ENCODE data around the gene GMIP. TPM values are rescaled to one million over a fixed set of nuclear protein-coding genes. Genes with fewer than 3 reads are reported as not detected.

Gene GMIP
- total RNA-seq, 2 donors from 2014 or later: 8.3 to 11.4 TPM

DNA sequence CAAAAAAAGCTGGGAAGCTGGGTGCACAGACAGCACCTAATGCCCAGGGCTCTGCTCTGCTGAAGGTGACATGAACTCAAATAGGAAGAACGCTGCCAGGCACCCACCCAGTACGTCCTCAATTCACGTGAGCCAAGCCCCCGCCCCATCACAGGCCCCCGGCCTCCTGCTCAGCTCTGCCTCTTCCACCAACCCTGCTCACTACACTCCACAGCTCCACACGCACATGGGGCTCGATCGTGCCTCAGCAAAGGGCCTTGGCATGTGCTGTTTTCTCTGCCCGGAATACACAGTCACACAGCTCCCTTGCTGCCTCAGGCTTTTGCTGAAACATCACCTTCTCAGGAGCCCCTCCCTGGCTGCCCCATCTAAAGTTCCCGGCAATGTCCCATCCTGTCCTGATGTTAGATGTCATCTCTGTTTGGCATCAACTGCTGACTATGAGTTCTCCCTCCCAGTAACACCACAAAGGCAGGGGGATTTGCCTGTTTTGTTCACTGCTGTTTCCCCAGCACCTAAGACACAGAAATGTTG, 17.8 kb upstream of the GMIP start:
- peak; percentile 53 for DNase-seq (ENCODE audit: low spot score)
- intact Hi-C loops (cut with DNase I): no loop called here

DNA sequence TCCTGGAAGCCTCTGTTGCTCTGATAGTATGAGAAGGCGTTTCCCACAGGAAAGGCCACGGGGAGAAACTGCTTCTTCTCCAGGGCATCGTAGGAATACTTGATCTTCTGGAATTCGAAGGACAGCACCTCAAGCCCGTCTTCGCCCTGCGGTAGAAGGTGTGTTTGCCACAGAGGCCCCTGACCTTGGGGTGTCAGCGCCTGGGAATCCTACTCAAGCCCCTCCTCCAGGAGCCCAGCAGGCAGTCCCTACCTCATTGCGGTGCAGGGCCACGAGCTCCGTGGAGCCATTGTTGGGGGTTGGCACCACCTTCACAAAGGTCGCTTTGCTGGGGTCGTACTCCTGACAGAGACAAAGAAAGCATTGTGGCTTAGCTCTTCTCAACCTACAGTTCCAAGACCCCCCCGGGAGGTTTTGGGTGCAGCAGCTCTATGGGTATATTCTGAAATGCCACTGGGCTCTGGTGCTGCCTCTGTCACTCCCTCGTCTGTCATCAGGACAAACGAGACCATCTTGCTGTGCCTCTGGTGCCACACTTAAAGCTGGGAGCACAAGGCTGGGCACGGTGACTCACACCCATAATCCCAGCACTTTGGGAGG, 16.3 kb upstream of the GMIP start:
- intact Hi-C loops (cut with DNase I): no loop called here
- peak; percentile 64 for DNase-seq (ENCODE audit: low spot score)

DNA sequence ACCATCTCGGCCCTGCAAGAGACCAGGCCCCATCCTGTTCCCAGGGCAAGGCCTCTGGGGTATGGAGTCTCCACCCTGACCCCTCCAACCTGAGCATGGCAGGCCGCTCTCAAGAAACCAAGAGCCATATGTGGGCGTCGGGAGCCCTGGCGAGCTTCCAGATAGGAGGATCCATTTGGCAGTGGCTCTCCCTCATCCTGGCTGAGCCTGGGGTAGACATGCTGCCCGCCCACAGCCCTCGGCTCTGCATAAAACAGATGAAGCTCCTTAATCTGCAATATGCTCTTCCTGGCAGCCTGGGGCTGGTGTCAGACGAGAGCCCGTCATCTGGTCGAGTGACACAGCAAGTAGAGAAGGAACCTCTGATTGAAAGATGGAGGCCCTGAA, 13.9 kb upstream of the GMIP start:
- intact Hi-C loops (cut with DNase I): no loop called here
- DNase-seq (ENCODE audit: low spot score): peak; percentile 75

DNA sequence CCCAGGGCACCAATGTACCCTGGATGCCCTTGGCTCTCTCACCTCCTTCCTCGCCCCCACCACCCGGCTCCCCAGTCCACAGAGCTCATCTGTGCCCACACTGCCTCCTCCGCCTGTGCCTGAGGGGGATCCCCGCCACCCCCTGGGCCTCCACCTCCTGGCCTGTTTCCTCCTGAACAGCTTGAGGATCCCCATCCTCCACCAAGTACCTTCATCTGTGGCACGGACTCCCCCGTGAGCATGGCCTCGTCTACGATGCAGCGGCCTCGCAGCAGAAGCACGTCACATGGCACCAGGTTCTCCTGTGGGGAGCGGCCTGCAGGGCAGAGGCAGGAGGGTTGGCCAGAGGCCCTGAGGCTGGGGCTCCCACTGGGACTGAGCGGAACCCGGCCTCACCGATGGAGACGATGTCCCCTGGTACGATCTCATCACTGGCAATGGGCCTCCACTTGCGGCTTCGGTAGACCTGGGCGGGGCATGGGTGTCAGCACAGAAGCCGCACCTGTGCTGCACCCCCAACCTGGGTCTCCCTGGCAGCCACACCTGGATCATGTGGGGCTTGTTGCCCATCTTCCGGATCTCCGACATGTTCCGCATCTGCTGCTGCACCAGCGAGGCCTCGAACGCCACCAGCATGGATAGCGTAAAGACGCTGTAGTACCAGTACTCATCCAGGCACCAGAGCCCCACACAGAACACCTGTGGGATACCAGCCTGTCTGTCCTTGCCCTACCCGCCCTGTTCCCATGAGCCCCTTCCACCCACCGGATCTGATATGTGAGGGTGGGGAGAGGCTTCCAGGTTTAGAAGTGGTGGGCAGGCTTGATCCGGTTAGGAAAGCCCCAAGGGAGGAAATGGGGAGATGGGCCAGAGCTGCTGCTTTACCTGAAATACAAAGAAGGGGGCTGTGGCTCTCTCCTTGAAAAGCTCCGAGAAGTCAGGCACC, 13.3 kb upstream of the GMIP start:
- peak; percentile 68 for DNase-seq (ENCODE audit: low spot score)

DNA sequence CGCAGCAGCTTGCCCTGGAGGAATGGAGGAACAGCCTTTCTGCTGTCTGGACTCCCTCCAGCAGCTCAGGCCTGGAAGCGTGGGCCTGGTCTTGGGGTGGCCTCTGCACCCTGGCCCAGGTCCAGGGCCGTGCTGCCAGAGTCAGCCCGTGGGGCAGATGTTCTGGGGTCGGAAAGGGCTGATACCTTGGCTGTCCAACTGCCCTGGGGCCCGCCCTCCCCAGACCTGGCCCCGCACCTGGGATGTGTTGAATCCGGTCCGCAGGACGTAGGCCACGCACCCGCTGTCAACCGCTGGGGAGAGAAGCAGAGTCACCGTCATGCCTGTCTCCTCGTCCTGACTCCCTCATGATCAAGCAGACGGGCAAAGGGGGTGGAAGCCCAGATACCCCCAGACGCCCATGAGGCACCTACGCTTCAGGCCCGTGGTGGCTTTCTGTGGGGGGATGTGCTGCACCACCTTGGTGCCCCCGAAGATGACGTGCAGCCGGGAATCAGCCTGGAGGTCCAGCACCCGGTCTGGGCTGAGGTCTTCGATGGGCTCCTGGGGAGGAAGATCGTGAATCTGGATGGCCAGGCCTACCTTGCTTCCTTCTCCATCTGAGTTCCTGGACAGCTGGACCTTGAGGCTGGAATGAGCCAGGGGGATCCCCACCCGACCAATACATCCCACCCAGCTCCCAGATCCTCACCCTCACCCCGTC, 12.3 kb upstream of the GMIP start:
- no peak for DNase-seq (ENCODE audit: low spot score)
- intact Hi-C loops (cut with DNase I): no loop called here

More for the DNA sequence above, 13.3 kb upstream of the GMIP start:
- intact Hi-C loops (cut with DNase I): no loop called here

DNA sequence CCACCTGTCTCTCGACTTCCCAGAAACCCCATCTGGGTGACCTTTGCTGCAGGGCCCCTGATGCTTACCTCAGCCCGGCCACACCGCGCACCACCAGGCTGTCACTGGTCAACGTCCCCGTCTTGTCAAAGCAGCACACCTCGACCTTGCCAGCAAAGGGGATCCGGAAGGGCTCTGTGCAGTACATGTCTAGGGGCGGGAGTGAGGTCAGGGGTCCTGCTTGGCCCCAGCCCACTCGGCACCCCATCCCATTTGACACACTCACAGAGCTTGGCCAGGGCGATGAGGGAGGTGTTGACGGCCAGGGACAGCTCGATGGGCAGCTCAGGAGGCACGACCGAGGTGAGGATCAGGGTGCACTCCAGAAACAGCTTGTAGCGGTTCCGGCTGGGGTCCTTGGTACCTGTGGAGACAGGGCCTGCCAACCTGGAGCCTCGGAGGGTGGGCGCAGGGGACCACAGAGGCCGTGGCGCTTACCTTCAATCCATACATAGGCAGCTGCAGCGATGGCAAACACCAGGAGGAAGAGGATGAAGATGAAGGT, 11.7 kb upstream of the GMIP start:
- no peak for DNase-seq (ENCODE audit: low spot score)
- intact Hi-C loops (cut with DNase I): no loop called here

DNA sequence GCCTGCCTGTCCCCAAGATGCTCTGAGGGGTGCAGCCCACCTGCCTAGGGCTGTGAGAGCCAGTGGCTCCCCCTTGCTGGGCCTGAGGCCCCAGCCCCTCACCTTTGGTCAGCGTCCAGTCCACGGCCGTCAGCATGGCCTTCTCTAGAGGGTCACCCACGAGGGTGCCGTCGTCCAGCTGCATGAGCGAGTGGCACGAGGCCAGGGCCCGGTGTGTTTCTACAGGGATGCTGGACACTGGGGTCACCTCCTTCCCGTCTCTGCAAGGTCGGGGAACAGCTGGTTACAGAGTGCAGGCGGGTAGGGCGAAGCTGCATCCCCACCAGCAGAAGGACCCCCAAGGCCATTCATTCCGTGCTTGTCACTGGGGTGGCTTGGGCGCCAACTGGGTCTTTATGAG, 11.0 kb upstream of the GMIP start:
- DNase-seq (ENCODE audit: low spot score): no peak

DNA sequence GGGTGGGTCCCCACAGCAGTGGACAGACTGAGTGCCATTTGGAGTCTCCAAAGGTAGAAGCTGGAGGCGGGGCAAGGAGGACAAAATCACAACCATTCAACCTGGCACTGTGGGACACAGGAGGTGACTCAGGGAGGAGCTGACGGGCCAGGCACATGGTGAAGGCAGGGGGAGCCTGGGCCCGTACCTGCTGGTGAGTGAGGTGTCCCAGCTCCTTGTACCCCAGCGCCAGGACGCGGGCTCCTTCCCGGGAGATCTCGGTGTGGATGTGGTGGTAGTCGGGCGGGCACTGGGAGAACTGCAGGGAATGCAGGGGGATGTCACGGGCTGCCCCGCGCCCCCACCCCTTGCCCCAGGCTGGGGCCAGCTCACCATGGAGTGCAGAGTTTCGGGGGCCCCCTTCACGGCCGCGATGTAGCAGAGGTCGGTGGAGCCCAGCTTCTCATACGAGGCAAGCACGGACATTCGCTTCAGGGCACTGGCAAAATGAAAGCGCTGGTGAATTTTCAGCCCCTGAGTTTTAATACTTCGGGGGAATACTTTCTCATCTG, 10.2 kb upstream of the GMIP start:
- DNase-seq (ENCODE audit: low spot score): no peak
- intact Hi-C loops (cut with DNase I): no loop called here

More for the DNA sequence above, 11.0 kb upstream of the GMIP start:
- intact Hi-C loops (cut with DNase I): no loop called here

DNA sequence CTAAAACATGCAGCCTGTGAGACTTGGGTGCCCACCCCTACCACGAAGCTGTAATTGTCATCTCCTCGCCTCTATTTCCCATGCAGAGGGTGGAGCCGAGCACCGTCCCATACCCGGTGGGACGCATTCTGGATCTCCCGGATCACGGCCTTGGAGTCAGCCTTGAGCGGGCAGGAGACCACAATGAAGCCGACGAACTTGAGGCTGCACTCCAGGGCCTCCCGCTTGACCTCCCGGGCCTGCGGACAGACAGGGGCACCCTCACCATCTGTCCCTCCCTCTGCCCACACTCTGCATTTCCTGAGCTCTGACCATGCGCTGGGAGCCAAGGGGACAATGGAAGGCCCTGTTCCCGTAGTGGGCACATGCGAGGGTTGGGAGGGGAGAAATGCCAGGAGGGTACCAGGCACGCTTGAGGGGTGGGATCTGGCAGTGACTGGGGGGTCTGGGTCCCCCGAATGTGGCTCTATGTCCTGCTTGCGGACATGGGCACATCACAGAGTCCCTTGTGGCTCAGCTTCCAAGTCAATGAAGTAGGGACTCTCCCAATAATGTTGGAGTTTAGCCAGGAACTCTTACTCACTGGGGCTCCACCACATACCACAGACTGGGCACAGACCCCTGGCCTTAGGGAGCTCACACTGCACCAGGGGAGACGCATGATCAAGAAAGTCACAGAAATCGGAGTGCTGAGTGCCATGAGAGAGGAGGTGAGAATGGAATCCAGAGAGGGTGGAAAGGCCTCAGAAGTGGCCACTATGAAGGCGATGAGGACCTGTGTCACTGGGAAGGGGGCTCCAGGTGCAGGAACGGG, 9.2 kb upstream of the GMIP start:
- DNase-seq (ENCODE audit: low spot score): no peak
- intact Hi-C loops (cut with DNase I): no loop called here

DNA sequence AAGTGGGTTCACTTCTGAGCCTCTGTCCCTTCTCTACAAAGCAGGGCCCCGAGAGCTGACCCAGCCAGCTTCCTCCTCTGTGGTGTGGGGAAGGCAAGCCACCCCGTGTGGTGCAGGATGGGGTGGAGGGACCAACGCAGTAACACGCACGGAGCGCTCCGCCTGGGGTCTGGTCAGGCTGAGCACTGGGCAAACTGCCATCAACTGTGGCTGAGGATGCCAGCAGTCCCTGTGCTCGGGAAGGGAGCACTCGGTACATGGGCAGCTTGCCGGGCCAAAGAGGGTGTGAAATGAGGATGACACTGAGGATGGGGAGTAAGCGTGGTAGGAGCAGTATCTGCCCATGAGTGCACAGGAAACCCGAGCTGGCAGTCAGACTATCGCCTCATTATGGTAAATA, 7.6 kb upstream of the GMIP start:
- intact Hi-C loops (cut with DNase I): no loop called here
- no peak for DNase-seq (ENCODE audit: low spot score)

DNA sequence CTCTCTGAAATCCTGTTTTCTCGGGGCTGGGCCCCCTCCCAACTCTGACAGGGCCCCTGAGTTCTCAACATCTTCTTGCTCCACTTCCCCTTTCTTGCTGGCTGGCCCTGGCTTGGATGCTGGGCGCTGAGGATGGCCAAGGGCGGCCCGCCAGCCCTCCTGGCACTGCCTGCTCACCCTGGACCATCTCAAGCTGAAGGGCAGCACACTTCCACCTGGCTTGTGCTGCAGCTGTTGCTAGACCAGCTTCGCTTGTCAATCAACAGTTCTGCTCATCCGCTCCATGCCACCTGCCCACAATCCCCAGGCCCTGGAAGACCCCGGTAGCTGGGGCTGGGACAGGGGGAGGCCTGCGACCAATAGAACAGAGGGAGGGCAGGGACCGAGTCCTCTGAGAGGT, 6.9 kb upstream of the GMIP start:
- intact Hi-C loops (cut with DNase I): no loop called here
- no peak for DNase-seq (ENCODE audit: low spot score)

DNA sequence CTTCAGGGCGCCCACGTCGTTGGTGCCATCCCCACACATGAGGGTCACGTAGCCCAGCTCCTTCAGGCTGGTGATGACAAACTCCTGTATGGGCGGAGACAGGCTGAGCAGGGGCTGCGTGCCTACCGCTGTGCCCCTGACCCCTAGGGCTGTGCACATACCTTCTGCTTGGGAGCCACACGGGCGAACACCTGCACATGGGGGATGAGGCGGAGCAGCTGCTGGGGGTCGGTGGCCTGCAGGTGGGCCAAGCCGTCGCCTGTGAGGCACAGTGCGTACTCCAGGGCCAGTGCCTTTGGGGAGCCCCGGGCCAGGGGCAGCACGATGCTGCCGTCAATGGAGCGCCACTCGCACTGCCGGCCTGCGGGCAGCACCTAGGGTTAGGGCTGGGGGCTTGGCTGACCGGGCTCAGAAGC, 6.1 kb upstream of the GMIP start:
- DNase-seq (ENCODE audit: low spot score): no peak
- intact Hi-C loops (cut with DNase I): no loop called here

DNA sequence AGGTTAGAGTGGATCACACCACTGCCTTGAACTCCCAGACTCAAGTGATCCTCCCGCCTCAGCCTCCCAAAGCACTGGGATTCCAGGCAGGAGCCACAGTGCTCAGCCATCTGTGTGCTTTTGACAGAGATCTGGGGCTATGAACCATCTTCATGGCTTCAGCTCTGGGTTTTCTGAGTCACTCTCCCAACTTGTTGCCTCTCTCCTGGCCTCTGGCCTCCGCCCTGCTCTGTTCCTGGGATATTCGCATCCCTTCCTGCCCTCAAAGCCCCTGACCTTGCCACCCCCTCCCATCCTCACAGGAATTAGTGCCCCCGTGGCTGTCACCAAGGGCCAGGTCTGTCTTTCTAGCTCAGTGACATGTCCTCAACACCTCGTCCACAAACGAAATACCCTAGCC, 5.7 kb upstream of the GMIP start:
- no peak for DNase-seq (ENCODE audit: low spot score)
- intact Hi-C loops (cut with DNase I): no loop called here

DNA sequence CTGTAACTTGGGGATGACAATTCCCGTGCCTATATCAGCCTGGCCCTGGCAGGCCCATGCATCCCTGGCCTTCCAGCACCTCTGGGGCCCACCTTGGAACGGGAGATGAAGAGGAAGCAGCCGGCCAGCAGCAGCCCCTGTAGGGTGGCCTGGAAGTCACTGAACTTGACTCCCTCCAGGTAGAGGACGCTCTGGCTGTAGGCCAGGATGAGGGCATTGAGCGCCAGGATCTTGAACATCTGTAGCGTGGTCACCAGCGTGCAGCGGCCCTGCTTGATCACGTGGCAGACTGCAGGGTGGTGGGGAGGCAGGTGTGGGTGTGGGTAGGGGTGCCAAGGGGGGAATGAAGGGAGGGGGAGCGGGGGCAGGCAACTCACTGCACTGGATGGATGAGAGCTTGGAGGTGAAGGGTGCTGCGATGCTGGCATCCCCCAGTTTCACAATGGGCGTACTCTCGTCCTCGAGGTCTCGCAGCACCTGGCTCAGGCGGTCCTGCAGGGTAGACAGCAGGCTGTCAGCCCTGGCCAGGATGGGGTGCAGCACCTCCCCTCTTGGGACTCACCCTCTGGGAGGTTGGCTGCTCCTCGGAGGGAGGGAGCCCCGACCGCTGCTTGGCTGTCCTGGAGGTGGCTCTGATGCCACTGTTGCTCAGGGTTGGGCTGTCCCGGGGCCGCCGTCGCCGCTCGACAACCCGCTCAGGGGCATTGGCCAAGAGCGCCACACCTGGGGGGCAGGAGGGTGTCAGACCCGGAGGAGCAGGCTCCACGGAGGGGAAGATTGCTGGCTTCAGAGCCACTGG, 3.8 kb upstream of the GMIP start:
- intact Hi-C loops (cut with DNase I): no loop called here
- no peak for DNase-seq (ENCODE audit: low spot score)

DNA sequence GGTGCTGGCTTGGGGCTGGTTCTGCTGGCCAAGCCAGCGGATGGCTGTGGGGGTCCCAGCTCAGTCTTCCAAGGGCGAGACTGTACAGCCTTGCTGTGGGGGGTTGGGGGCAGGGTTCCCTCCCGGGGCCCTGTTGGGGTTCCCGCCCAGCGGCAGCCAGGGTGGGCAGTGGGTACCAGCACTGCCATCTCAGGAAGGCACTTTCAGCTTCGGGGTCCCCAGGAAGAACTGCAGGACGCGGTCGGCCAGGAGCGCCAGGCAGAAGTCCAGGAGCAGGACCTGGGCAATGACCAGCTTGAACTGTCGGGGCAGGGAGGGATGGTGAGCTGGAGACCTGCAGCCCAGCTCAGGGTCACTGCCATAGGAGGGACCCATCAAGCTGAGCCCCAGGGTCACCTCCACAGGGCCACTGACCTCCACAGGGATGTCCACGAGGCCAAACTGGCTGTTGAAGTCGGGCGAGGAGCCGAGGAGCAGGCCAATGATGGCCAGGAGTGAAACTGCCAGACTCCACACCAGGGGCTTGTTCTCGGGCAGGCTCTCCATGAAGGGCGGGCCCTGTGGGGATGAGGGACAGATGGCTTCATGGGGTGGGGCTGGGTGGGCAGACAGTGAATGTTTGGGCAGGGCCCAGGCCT, 1.9 kb upstream of the GMIP start:
- intact Hi-C loops (cut with DNase I): no loop called here
- no peak for DNase-seq (ENCODE audit: low spot score)

DNA sequence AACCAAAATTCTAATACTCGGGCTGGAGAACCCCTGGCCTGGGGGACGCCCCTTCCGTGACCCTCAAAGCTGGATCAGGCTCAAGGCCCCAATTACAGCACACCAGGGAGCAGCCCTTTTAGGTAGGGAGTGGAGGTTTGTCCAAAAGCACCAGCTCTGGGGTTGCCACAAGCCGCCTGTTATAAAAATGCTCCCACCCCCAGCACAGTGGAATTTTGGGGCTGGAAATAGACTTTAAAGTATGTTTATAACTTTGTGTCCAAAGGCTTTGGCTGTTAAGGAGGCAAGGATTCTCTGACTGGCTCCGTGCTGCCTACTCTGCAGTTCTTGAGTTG, 564 bp upstream of the GMIP start:
- intact Hi-C loops (cut with DNase I): loop anchor here in 1 of 2 donors (5.0 kb wide), 1 partner anchor 112 kb away; no protein-coding TSS in a partner anchor
- DNase-seq (ENCODE audit: low spot score): no peak

DNA sequence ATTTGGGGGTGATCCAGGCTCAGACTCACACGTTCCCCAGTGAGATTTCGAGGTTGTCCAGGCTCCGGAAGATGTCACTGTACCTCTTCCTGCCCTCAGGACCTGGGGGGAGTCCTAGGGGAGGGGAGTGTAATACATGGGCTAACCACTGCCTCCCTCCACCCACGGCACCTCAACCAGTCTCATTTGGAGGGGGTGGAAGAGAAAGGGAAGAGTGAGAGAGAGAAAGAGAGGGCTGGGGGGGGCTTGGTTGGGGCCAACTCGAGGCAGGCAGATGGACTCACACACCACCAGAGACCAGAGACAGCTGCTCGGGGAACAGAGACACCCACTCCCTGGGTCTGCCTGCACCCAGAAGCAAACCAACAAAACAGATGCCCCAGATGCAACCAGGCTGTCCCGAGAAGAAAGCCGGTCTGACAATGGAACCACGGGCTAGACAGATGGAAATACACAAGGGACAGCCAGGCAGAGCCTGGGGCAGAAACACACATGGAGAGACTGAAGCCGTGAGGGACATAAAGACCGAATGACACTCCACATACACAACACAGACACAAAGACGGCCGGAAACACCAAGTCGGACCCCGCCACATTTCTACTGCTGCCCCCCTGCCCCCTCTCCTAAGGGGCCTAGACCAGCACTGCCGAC, 825 bp downstream of the GMIP start:
- intact Hi-C loops (cut with DNase I): loop anchor here (2.0 to 5.0 kb wide), 2 partner anchors 110 kb away; no protein-coding TSS in a partner anchor
- no peak for DNase-seq (ENCODE audit: low spot score)
